DOHH2 (cell line): ENCODE data around the gene UBAP1.

Experiments used
- H3F3A ChIP-seq: fragments of 200-600 bp; sonication (generic), shearing (Covaris generic); 2 replicates; pipeline ENCODE4 v1.6.0; 2016; ENCODE audit warnings: antibody characterized with exemption, mild to moderate bottlenecking; ENCODE audit not compliant: control insufficient read depth, insufficient read depth
- H3K27ac ChIP-seq: fragments of 200-600 bp; sonication (generic); 2 replicates; pipeline ENCODE4 v1.5.1; 2014; ENCODE audit warnings: low read depth, mild to moderate bottlenecking, low read length, moderate library complexity
- H3K27me3 ChIP-seq: fragments of 200-600 bp; sonication (generic); 2 replicates; pipeline ENCODE4 v1.6.1; 2014; ENCODE audit warnings: mild to moderate bottlenecking, low read length, mixed read lengths; ENCODE audit not compliant: control insufficient read depth
- H3K36me3 ChIP-seq: fragments of 200-600 bp; sonication (generic); 2 replicates; pipeline ENCODE4 v1.6.1; 2014; ENCODE audit warnings: mild to moderate bottlenecking, low read length, moderate library complexity, mixed read lengths; ENCODE audit not compliant: control insufficient read depth
- H3K4me1 ChIP-seq: fragments of 200-600 bp; sonication (generic); 2 replicates; pipeline ENCODE4 v1.6.1; 2014; ENCODE audit warnings: mild to moderate bottlenecking, low read length, mixed read lengths; ENCODE audit not compliant: control insufficient read depth
- H3K4me2 ChIP-seq: fragments of 200-600 bp; sonication (generic); 2 replicates; pipeline ENCODE4 v1.6.0; 2014; ENCODE audit warnings: mild to moderate bottlenecking, low read length, moderate library complexity
- H3K4me3 ChIP-seq: fragments of 200-600 bp; sonication (generic); 2 replicates; pipeline ENCODE4 v1.5.1; 2014; ENCODE audit warnings: mild to moderate bottlenecking, low read length, mixed read lengths
- H3K79me2 ChIP-seq: fragments of 200-600 bp; sonication (generic); 2 replicates; pipeline ENCODE4 v1.6.1; 2014; ENCODE audit warnings: mild to moderate bottlenecking, low read length, mixed read lengths; ENCODE audit not compliant: control insufficient read depth
- H3K9me2 ChIP-seq: fragments of 200-600 bp; sonication (generic); replicated peaks from 2 replicates; pipeline ENCODE4 v1.6.1; 2014; ENCODE audit warnings: mild to moderate bottlenecking, low read length, mixed read lengths; ENCODE audit not compliant: control insufficient read depth
- H3K9me3 ChIP-seq: fragments of 200-600 bp; sonication (generic); 2 replicates; pipeline ENCODE4 v1.6.1; 2014; ENCODE audit warnings: antibody characterized with exemption, low read length, mixed read lengths; ENCODE audit not compliant: control insufficient read depth, insufficient read depth
- H4K20me1 ChIP-seq: fragments of 200-600 bp; sonication (generic); 2 replicates; pipeline ENCODE4 v1.6.0; 2014; ENCODE audit warnings: low read depth, mild to moderate bottlenecking, antibody characterized with exemption, low read length, moderate library complexity; ENCODE audit not compliant: control insufficient read depth, insufficient read depth
- EZH2phosphoT487 ChIP-seq: fragments of 200-600 bp; sonication (generic); IDR thresholded peaks from 2 replicates; pipeline ENCODE4 v1.6.1; 2017; ENCODE audit warnings: borderline replicate concordance, mild to moderate bottlenecking, antibody characterized with exemption, low read length, moderate library complexity, mixed read lengths
- TF ChIP-seq, protein P1 (sequence below): fragments of 200-600 bp; sonication (generic); IDR thresholded peaks from one replicate; pipeline ENCODE4 v1.5.1; 2014; ENCODE audit warnings: antibody characterized with exemption, mild to moderate bottlenecking, low read depth, low read length; ENCODE audit not compliant: poor library complexity, severe bottlenecking

The UBAP1 gene

DNA sequence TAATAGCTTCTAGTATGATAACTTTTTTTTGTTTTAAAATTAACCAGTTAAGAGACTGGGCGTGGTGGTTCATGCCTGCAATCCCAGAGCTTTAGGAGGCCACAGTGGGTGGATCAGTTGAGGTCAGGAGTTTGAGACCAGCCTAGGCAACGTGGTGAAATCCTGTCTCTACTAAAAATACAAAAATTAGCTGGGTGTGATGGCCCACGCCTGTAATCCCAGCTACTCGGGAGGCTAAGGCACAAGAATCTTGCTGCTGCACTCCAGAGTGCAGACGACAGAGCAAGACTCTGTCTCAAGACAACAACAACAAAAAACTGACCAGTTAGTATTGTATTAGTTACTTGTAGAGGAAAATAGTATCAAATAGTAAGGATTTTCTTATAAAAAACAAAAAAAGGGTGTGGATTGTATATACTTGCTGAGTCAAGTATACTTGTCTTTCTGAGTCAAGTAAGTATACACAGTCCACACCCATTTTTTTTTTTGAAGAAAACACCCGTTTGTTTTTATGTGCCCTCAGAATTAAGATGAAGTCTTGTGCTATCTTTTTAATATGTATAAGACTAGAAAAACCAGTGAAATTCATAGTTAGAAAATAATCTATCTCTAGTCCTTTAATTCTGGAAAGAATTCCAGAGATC, 25.3 kb downstream of the UBAP1 start:
- H3K9me2 ChIP-seq: no peaks in the 10 kb centered on the region
- peaks cover 15% of the 10 kb centered on the region; the same call in 1 of the 2 replicates for H3K36me3 ChIP-seq
- H3F3A ChIP-seq: 0 out of 2 replicates have a peak, but pooled peaks cover 5% of the 10 kb centered on the region
- H3K27ac ChIP-seq: no peak overlapping the region
- H3K79me2 ChIP-seq: peaks cover 91% of the 10 kb centered on the region
- no peaks in the 10 kb centered on the region for H3K27me3 ChIP-seq
- H4K20me1 ChIP-seq: no peaks in the 10 kb centered on the region
- no peaks in the 10 kb centered on the region for H3K9me3 ChIP-seq
- no peak overlapping the region for H3K4me3 ChIP-seq
- H3K4me2 ChIP-seq: no peak overlapping the region
- no peak for TF ChIP-seq EZH2phosphoT487
- TF ChIP-seq, protein P1, sequence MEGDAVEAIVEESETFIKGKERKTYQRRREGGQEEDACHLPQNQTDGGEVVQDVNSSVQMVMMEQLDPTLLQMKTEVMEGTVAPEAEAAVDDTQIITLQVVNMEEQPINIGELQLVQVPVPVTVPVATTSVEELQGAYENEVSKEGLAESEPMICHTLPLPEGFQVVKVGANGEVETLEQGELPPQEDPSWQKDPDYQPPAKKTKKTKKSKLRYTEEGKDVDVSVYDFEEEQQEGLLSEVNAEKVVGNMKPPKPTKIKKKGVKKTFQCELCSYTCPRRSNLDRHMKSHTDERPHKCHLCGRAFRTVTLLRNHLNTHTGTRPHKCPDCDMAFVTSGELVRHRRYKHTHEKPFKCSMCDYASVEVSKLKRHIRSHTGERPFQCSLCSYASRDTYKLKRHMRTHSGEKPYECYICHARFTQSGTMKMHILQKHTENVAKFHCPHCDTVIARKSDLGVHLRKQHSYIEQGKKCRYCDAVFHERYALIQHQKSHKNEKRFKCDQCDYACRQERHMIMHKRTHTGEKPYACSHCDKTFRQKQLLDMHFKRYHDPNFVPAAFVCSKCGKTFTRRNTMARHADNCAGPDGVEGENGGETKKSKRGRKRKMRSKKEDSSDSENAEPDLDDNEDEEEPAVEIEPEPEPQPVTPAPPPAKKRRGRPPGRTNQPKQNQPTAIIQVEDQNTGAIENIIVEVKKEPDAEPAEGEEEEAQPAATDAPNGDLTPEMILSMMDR: no peak
- no peaks in the 10 kb centered on the region for H3K4me1 ChIP-seq

DNA sequence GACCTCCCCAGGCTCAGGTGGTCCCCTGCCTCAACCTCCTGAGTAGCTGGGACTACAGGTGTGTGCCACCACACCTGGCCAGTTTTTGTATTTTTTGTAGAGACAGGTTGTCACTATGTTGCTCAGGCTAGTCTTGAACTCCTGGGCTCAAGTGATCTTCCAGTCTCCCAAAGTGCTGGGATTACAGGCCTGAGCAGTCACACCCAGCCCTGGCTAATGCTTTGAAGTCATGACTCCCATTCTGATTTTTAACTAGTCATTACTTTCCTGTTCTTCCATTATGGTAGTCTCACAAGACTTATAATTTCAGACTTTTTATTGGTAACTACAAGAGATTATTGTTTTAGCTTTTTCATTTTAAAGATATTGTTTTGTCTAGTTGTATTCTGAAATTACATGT, 26.3 kb downstream of the UBAP1 start:
- no peaks in the 10 kb centered on the region for H3K9me3 ChIP-seq
- H3K4me1 ChIP-seq: no peaks in the 10 kb centered on the region
- no peaks in the 10 kb centered on the region for H4K20me1 ChIP-seq
- peaks cover 12% of the 10 kb centered on the region; the same call in 1 of the 2 replicates for H3K36me3 ChIP-seq
- no peak overlapping the region for H3K4me3 ChIP-seq
- H3K27ac ChIP-seq: no peak overlapping the region
- peaks cover 91% of the 10 kb centered on the region for H3K79me2 ChIP-seq
- H3F3A ChIP-seq: 0 out of 2 replicates have a peak, but pooled peaks cover 8% of the 10 kb centered on the region
- no peaks in the 10 kb centered on the region for H3K27me3 ChIP-seq
- no peak overlapping the region for H3K4me2 ChIP-seq
- H3K9me2 ChIP-seq: no peaks in the 10 kb centered on the region
- TF ChIP-seq, protein P1: no peak
- no peak for TF ChIP-seq EZH2phosphoT487

DNA sequence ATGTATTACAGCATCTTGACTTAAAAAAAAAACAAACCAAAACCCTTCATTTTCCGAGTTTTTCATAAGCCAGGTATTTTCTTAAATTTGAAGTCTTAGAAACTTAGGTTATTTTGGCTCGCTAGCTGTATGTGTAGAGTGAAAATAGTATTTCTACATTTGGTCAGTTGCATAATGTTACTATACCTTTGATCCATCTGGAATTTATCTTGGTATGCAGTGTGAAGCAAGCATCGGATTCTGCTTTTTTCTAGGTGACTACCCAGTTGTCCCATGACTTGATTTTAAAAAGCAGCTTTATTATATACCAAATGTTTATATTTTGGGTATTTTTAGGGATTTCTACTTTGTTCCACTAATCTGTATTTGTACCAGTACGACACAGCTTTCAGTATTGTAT, 27.7 kb downstream of the UBAP1 start:
- H4K20me1 ChIP-seq: no peaks in the 10 kb centered on the region
- peaks cover 89% of the 10 kb centered on the region for H3K79me2 ChIP-seq

More for the DNA sequence above, 27.7 kb downstream of the UBAP1 start:
- no peak for TF ChIP-seq EZH2phosphoT487
- TF ChIP-seq, protein P1: no peak
- Histone ChIP-seq H3K36me3 (peaks cover 7% of the 10 kb centered on the region; the same call in 1 of the 2 replicates), H3K9me3 (no peaks in the 10 kb centered on the region), H3F3A (0 out of 2 replicates have a peak, but pooled peaks cover 6% of the 10 kb centered on the region), H3K4me3 (no peak overlapping the region), H3K27ac (no peak overlapping the region), H3K27me3 (no peaks in the 10 kb centered on the region), H3K9me2 (no peaks in the 10 kb centered on the region), H3K4me2 (no peak overlapping the region), H3K4me1 (peaks cover 9% of the 10 kb centered on the region)
